ENCODE results near the gene ACTR8.

The ACTR8 gene

DNA sequence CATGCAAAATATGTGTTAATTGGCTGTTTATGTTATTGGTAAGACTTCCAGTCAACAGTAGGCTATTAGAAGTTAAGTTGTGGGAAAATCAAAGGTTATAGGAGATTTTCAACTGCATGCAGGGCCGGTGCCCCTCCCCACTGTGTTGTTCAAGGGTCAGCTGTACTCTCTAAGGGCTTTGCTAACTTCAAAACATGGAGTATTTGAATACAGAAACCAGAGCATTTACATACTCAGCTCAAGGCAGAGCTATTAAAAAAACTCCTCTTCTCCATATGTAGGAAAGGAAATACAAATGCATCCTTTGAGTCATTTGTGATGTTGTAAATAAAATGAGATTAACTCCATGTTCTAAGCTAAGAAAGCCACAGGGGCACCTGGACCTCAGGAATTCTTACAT, 18.8 kb downstream of the ACTR8 start:
- DNase-seq, result no peak

DNA sequence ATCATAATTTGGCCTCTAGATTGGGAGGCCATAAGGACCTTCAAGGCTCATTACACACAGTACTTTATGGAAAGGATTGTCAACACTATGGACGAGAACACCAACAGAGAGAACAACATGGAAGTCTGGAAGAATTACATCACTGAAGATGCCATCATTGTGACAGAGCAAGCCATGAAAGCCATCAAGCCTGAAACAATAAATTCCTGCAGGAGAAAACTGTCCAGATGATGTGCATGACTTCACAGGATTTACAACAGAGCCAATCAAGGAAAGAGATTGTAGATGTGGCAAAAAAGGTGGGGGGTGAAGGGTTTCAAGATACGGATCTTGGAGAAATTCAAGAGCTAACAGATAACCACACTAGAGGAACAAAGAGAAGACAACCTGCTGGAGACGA, 19.7 kb downstream of the ACTR8 start:
- DNase-seq, result no peak

DNA sequence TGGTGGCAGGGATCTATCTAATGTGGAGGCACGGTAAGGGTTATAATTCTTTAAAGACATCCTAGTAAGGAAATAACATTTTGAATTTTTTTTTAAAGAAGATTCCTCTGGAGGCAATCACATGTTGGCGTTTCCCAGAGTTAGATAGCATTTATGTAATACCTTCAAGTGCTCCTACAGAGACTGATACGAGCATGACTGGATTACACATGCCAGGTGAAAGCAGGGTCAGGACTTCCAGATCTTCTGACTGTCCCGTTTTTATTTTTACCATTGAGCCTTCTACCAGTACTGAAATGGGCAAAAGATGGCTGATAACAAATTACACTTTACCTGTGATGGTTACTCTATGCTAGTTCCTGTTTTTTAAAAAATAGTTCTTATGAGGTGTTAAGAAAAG, 21.8 kb downstream of the ACTR8 start:
- no peak for DNase-seq

DNA sequence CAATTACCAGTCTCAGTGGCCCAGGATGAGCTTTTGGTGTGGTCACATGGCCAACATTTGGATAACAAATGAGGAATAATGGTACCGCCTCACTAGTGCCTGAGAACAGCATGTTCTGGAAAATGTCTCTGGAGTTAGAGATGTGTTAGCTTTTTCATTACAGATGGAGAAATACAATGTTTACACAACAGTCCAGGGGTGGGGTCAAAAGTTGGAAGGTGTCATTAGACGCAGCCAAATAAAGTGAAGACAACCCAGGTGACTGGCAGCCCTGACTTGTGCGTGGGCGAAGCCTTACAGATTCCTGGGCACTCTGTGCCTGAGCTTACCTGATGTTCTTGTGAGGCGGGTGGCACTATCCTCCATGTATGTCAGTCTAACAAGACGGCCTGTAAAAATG, 22.8 kb downstream of the ACTR8 start:
- DNase-seq, result no peak

DNA sequence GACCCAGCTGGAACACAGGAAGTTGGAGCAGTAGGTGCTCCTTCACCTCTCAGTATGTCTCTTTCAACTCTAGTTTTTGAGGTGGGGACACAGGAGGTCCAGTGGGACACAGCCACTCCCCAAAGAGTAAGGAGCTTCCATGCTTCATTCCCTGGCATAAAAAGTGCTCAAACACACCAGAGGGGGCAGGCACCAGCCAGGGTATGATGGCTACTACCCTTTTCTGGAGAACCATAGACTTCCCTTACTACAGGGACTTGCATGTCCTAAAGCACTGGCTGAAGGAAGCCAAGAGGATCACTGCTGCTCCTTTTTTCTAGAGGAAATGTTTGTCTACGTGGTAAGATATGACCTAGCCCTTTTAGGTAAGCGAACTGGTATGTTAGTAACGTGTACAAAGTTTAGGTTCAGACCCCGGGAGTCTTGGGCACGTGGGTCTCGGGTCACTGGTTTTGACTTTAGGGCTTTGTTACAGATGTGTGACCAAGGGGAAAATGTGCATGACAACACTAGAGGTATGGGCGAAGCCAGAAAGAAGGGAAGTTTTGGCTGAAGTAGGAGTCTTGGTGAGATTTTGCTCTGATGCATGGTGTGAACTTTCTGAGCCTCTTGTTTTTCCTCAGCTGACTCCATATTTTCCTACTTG, 23.7 kb downstream of the ACTR8 start:
- no peak for DNase-seq

DNA sequence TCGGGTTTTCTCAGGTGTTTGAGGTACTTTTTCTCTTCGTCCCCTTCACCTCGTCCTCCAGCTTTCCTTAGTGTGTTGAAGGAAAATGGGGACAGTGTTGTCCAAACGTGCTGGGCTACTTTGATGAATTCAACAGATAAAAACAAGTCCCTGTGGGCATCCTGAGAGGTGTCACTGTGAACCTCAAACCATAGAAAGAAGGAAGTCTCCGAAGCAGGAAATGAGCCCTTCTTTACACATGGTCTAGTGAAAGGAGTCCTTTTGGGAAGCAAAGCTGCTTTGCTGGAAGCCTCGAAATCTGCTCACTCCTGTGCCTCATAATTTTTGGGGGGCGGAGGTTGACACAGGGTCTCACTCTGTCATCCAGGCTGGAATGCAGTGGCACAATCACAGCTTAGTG, 25.0 kb downstream of the ACTR8 start:
- DNase-seq, result no peak

DNA sequence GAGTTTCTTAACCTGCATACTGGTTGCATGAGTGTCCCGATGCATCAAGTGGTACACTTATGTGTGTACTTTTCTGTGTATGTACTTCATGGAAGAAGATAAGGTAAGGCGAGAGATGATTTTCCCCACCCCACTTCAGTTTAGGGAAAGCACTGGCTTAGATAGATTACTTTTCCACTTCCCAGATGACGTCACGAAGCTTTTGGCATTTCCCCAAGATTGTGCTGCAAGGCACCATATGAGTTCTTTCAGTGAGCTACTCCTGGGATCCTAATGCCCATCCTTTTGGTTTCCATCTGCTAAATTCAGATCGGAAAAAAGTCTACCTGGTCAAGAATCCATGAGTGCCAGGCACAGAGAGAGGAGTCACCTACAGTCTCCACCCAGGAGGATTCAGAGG, 31.1 kb downstream of the ACTR8 start:
- no peak for DNase-seq

DNA sequence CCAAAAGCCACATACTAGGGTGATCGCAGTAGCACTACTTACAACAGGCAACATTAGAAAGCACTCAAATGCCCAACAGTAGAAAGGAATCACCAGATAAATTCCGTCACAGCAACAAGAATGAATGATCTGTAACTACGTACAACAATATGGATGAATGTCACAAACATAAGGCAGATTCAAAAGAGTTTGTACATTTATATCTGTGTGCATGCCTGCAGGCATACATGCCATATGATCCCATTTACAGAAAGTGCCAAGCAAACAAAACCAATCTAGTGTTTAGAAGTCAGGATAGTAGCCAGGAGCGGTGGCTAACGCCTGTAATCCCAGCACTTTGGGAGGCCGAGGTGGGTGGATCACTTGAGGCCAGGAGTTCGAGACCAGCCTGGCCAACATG, 32.0 kb downstream of the ACTR8 start:
- DNase-seq, result no peak

DNA sequence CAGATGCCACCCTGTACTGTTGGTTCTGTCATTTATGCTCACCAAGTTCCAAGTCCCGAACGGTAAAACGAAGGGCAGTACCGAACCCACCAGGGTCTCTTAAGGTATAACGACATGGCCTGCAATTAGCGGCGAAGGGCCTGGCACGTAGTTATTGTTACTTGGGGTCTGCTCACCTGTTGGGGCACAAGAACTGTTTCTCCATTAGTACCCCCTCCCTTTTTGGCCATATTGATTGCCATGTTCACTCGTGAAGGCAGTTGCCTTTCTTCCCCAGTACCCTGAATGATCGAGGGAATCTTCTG, 35.1 kb downstream of the ACTR8 start:
- no peak for DNase-seq

DNA sequence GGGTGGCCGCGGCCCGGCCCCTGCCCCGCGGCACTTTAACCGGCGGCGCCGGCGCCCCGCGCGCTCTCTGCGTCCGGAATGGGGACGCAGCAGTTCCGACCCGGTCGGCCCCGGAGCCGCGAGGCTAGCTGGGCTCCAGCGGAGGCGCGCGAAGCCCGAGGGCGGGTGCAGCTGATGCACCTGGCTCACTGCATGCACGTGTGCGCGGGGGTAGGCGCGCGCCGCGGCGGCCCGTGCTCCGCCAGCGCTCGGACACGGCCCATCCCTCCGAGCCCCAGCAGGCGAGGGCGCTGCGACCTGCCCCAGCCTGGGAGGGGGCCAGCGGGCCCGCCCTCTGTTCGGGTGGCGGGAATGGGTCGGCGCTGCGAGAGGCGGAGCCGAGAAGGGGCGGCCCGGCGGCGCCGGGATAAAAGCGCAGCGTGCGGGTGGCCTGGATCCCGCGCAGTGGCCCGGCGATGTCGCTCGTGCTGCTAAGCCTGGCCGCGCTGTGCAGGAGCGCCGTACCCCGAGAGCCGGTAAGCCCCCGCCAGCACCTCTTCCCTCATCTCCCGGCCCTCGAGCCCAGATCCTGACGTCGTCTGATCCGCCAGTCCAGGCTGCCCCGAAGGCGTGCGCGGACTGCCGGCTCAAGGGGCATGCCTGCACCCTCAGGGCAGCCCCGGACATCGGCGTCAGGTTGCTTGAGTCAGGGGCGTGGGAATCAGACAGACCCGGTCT, 35.7 kb downstream of the ACTR8 start, which contains the start of the genes CHDH and IL17RB:
TSS of gene CHDH (minus strand) at position 286 of the 717 bp plus-strand sequence. CDS start 22,411 bp downstream, outside the sequence.
TSS of gene IL17RB (plus strand) at position 435 of the 717 bp plus-strand sequence. CDS start at position 456, 21 bp downstream.
- peak; percentile 22 for DNase-seq

DNA sequence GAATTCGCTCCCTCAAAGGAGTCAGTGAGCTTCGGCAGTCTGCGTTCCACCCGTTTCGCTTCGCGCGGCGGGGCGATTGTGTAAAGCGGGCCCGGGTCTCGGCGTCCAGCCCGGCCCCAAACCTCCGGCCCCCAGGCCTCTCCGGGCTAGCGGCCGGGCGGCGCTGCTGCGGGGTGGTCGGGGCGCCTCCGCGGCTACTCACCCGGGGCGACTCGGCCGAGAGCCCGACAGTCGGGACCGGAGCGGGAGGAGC, 36.1 kb downstream of the ACTR8 start:
- no peak for DNase-seq

DNA sequence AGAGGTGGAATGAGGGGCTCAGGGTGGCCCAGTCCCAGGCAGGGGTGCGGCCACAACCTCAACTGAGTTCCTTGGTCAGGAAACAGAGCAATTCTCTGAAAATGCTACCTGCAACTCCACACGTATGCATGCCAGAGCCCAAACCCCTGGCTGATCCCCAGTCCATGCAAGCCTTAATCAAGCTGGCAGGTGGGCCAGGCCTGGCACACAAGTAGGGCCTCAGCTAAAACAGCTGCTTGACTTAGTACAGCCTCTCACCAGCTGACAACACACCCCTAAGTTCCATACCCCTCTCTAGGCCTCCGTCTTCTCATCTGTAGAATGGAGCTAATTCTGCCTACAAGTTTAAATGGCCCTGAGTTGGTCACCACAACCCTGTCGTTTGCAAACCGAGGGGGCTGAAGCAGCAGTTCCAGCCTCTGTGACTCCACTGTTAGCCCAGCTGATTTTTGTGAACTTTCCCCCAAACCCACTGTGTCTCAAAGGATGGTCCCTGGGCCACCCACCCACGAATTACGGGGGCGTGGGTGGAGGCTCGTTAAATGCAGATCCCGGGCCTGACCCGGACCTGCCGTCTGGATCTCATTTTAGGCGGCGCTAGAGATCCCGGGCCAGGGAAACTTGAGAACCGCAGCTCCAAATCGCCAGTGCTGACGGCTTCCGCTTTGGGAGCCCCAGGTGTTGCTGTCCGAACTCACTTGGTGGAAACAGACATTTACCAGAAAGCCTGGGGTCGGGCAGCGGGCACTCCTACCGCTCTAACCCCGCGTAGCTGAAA, 36.7 kb downstream of the ACTR8 start:
- peak; percentile 9 for DNase-seq

DNA sequence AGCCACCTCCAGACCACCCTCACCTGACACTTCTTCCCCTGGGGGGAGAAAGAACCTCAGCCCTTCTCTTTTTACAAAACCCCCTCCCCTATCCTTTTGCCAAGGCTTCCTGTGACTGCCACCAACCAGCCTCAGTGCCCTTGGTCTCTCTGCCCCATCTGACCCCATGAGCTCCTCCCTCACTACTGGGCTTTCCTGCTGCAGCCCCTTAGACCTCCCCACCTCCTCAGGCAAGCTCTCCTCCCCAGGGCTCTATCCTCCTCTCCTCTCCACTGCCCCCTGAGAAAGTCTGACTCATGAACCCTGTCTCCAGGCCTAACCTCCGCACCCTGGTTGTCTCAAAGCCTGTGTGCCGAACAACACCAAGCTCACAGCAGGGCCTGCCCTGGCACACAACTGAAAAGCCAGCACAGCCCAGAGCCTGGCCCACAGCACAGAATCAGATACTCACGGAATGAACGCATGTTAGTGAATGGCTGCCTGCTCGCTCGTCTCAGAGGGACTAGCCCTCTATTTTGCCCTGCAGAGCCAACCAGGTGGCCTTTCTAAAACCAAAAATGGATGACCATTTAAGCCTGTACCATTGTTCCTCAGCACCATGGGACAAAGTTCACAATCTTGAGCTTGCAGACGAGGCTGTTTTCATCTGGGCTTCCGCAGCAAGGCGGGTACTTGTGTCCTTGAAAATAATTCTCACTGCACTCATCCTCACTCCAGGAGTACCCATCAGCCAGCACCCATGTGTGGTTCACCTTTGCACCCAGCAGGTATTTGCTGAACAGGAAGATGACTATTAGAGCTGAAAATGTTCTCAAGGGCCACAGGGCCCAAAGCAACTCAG, 37.5 kb downstream of the ACTR8 start:
- DNase-seq, result no peak

DNA sequence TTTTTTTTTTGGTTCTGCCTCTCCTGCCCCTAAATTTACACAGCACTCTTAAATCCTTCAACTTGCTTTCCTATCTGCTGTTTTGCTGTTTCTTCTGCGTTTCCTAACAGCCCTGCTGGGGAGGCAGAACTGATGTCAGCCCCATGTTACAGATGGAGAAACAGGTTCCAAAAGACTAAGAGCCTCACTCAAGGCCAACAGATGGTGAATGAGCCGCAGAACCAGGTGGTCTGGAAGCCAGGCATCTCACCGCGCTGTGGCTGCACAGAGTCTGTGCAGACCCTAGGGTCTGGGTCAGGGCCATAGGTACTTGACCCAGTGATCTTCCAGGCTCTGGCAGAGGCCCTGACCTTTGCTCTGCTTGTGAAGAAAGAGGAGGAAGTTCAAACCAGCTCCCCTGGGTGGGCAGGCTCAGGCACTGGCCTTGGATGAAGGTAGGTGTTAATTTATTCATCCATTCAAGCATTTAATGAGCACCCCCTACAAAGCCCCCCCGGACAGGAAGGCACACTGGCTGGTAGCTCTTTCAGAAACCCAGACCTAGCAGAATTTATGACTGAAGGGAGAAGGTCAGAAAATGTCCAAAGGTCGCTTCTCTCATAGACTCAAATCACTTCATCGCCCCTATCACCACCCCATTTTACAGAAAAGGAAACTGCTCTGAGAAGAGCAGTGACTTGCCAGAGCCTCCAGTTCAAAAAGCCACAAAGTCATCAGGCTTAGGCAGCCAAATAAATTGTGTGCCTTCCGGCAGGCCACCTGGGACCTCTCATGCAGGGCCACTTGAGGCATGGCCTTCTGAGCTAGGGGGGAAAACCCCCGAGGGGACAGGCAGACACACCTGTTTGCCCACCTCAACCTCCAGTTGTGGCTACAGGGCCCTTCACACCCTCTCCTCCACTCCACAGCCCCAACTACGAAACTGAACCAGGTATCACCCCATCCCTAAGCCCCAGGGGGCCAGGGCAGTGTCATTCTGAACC, 38.5 kb downstream of the ACTR8 start:
- DNase-seq, result no peak

DNA sequence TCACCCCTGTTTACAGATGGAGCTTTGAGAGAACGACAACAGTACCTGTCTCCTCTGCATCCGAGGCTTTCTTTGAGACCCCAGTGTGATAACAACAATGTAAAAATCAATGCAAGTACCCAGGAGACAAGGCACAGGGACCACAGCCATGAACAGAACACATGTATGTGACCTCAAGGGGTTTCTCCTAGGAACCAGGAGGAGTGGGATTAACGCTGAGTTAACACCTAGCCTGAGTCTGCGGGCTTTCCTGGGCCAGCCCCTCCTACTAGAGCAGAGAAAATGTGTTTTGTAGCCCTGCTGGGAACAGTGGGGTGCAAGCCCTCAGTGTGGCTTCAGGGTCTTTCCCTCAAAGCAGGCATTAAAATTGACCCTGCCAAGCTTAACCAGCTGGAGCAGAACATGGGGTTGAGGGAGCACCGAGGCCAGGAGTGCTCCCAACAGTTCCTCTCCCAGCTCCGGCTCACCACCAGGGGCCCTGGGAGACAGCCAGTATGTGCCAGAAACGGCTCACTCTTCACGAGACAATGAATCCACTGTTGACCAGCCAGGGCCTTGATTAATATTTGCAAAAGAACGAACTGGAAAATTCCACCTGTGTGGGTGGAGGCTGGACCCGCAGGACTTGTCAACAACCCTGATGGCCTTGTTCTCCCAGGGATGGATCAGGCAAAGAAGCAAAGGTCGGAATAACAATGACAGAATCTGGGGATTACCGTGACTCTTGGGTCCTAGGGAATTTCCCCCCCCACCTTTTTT, 39.3 kb downstream of the ACTR8 start:
- DNase-seq, result no peak

DNA sequence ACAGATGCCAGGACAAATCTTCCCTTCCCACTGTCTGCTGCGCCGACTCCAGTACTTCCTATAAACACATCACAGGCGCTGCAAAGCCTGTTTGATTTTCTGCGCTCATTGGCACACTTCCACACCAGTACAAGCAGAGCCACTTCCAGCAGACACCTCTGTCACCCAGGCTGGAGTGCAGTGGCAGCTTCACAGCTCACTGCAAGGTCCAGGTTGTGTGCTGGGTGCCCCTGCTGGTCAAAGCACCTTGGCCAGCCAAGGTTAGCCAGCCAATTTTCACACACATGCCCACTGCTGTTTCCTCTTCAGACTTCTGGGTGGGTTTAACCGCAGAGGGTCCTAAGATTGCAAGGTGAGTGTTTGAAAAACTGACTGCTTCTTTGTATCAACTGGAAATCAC, 40.7 kb downstream of the ACTR8 start:
- no peak for DNase-seq

DNA sequence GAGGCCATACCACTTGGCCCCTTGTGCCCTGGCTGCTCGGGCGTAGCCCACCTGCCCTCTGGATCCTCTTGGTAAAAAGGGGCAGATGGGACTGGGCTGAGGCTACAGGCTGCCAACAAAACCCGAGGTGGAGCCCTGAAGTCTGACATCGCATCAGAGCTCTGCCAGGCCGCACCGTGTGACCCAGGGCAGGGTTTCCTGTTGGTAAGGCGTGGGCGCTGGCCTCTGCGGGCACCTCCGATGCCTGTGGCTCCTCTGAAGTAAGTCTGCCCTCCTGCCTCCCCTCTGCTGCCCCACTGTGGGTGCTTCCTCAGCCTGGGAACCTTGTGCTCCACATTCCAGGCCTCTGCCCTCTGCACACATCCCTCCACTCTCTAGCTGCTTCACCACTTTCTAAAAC, 44.6 kb downstream of the ACTR8 start:
- DNase-seq, result no peak

DNA sequence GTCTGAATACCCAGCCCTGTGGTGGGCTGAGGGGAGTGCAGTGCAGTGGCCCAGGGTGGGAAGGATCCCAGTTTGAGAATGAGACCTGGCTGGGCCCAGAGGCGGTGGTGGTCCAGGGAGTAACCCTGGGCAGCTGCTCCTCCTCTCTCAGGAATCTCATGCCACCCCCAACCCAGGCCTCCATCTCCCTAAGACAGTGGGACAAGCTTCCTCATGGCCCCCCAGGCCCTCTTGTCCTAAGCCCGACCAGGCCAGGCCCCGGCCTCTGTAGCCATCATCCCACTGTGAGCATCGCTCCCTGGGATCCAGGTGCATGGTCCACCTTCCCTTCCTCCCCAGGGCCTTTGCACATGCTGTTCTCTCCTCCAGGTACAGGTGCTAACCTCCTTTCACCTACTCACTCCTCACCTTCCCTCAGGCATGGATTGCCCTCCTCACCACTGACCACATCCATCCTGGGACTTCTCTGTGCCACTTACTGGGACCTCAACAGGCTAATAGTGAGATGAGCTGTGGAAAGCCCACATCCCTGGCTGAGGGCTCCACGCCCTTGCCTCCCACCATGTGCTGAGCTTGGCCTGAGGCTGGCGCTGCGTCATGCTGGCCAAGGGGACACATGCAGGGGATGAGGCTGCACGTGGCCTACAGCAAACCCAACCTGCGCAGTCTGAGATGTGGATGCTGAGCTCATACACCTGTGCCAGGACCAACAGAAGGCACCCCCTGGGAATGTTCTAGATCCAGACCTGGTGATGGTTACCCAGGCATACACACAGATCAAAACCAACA, 45.7 kb downstream of the ACTR8 start:
- DNase-seq, result no peak

DNA sequence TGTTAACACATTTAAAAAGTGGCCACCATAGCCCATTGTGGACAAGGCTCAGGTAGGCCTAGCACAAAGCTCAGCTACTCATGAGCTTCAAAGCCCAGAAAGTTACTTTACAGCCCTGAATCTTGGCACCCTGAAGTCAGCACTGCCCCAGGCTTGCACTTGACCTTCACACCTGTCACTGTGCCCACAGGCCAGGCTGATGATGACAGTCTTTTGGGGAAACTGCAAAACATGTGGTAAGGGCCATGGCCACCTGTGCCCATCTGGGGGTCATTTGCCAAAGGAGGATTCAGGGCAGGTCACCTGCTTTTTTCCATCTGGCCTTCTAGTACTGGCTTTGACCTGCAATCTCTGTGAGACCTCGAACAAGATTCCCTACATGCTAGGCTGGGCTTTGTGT, 46.7 kb downstream of the ACTR8 start:
- DNase-seq, result no peak

DNA sequence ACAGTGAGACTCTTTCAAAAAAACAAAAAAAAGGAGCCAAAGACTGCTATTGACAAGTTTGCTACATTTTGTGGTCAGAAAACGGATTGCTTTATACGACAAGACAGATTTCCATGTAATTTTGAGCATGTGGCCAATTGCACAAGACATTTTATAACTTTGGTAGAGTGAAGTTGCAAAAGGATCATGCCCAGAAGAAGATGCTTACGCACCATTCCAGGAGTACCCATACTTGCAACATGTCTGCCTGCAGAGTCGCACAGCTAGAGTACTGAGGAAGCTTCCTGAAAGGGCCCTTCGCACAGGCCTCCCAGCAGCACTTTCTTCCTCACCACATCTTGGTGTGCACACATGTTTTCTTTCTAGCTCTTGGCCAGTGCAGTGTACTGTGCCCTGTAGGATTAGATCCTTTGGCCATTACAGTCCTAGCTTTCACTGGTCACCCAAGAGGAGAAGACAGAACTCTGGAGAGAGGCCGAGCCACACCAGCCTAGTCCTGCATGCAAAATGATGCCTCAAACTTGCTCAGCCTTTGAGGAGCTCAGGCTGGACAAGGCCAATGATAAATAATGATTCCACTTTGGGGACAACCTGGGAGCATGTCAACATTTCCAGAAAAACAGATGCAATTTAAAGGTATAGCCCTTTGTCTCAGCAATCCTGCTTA, 47.4 kb downstream of the ACTR8 start:
- no peak for DNase-seq

Data from NCI-H2227 treated with DMSO at 0.1 percent for 48 hours (cell line).